SH-SY5Y (cell line): ENCODE data around the gene SMARCD1.

ENCODE experiments used
- GATA2 ChIP-seq: IDR thresholded peaks from 2 replicates; pipeline ENCODE4 v1.6.1; 2011; ENCODE audit warnings: mild to moderate bottlenecking, low read depth, low read length
- GATA3 ChIP-seq: IDR thresholded peaks from 2 replicates; pipeline ENCODE4 v1.6.1; 2011; ENCODE audit warnings: low read depth, mild to moderate bottlenecking, low read length, moderate library complexity

DNA sequence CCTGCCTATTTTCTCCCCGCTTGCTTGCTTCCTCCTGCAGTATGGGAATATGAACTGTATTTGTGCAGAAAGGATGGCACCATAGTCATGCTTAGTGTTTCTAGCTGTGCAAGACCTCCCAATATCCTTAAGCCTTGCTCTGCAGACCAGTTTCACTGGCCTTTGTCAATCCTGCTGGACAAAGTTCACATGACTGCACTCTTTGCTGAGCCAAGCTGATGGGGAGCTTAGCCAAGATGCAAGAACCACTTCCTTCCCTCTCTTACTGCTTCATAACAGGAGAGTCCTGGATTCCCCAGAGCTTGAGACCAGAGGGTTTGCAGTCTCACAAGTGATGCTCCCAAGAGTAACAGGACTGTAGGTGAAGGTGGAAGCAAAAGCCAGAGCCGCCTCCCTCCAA is 24.0 kb upstream of the SMARCD1 start:
- TF ChIP-seq GATA2: no peak
- TF ChIP-seq GATA3: no peak
